GM12875 (cell line): ENCODE data around the gene ACP4.

Experiments used
- H3K4me3 ChIP-seq: one replicate; pipeline ENCODE4 v1.5.1; 2011; ENCODE audit warnings: low read depth, low read length, control low read depth
- TF ChIP-seq, protein P1 (sequence below): IDR thresholded peaks from 2 replicates; pipeline ENCODE4 v1.5.1; 2011; ENCODE audit warnings: low read depth, mild to moderate bottlenecking, control low read depth, inconsistent platforms, low read length, moderate library complexity, borderline replicate concordance; ENCODE audit not compliant: insufficient read depth

The ACP4 gene

DNA sequence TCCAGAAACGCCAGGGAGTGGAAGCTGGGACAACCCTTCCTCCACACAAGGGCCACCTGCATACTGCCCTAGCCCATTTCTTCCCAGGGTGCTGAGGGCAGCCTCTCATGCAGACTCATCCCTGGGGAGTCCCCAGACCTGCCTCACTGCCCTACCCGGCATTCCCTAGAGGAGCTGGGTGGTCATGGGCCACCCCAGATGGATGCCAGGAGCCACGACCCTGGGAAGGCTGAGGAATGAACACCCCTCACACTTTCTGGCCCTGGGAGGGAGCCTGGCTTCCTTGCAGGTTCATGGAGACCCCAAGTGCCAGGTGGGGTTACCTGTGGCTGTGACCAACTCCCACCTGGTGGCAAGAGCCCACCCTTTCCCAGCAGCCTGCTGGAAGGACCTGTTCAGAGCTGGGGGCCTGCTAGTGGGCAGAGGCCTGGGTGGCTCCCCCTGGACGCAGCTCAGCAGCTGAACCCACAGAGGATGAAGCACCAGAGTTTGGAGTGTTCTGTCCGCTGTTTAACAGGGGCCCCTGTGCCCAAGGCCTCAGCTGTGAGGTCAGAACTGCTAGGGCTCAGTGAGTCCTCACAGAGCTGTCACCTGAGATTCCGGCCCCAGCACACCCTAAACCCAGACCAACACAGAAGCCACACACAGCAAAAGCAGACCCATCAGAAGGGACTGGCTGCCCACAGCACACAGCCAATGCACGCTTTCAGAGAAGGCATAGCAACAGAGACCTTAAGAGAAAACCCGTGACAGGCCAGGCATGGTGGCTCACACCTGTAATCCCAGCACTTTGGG, 6.6 kb downstream of the ACP4 start:
- TF ChIP-seq, protein P1, sequence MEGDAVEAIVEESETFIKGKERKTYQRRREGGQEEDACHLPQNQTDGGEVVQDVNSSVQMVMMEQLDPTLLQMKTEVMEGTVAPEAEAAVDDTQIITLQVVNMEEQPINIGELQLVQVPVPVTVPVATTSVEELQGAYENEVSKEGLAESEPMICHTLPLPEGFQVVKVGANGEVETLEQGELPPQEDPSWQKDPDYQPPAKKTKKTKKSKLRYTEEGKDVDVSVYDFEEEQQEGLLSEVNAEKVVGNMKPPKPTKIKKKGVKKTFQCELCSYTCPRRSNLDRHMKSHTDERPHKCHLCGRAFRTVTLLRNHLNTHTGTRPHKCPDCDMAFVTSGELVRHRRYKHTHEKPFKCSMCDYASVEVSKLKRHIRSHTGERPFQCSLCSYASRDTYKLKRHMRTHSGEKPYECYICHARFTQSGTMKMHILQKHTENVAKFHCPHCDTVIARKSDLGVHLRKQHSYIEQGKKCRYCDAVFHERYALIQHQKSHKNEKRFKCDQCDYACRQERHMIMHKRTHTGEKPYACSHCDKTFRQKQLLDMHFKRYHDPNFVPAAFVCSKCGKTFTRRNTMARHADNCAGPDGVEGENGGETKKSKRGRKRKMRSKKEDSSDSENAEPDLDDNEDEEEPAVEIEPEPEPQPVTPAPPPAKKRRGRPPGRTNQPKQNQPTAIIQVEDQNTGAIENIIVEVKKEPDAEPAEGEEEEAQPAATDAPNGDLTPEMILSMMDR: no peak
- H3K4me3 ChIP-seq: no peak overlapping the region

DNA sequence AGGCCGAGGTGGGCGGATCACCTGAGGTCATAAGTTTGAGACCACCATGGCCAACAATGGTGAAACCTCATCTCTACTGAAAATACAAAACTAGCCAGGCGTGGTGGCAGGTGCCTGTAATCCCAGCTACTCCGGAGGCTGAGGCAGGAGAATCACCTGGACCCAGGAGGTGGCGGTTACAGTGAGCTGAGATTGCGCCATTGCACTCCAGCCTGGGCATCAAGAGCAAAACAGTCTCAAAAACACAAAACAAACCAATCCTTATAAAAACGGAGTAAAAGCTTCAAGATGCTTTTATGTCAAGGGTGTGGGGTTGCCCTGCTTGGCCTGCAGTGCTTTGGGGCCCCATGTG, 7.2 kb downstream of the ACP4 start:
- TF ChIP-seq, protein P1: no peak
- no peak overlapping the region for H3K4me3 ChIP-seq

DNA sequence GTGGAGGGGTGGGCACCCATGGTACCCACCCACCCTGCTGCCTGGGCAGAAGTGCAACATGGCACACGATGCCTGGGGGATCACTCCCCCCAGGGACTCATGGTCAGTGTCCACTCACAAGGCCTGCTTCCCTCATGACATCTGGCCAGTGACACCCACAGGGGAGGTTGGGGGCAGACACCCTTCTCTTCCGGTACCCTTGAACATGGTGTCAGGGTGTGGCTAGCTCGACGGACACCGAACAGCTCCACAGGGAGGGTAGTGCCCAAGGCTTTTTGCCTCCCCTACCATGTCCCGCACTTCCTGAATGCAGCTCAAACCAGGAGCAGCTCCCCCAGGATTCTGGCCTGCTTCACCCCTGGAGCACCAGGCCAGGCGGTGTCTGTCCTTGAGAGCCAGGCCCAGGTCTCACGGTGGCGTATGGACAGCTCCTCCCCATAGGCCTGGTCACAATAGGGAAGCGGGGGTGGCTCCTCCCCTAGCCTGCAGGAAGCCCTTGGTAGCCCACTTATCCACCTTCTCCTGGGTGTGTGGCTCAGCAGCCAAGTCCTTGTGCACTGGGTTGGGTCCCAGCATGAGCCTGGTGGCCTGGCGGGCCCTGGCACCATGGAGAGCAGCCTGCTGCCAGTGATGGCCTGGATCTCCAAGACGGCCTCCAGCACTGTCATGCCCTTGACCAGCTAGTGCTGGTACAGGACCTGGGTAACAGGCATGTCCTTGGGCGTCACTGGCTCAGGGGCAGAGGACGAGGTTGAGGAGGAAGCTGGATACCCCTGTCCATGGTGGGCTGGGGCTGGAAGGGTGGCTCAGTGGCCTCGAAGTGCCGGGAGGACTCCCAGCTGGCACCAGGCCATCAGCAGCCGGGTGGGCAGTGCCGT, 7.8 kb downstream of the ACP4 start:
- no peak overlapping the region for H3K4me3 ChIP-seq
- TF ChIP-seq, protein P1: no peak

DNA sequence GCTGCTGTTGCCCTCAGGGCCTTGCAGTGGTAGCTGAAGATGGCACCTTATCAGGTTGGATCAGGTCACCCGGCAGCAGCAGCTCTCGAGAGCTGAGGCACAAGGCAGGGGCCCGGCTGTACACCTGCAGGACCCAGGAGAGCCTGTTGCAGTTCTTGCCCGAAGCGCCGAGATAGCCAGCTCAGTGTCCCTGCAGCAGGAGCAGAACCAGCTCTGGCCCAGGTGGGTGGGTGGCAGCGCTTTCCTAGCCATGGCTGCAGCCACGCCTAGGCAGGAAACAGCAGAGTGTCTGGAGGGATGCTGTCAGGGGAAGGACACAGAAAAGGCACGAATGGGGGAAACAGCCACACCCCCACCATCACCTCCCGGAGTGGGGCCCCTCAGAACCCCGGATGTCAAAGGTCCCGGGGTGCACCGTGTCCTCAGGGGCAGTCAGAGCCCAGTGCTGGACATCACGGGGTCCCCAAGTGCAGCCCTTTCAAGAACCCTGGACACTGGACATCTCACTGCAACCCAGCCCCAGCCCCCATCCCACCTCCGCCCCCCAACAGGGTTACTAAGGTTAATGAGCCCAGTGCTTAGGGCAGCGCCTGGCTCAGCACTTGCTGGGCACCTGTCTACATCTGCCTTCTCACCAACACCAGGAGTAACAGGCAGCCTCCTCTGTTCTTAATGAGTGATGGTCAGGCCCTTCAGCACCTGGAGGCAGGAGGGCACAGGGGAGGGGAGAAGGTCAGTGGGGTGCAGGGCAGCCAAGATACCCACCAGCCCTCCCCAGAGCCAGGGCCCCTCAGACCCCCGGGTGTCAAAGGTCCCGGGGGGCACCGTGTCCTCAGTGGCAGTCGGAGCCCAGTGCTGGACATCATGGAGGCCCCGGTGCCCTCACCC, 8.7 kb downstream of the ACP4 start:
- TF ChIP-seq, protein P1: no peak
- H3K4me3 ChIP-seq: no peak overlapping the region

DNA sequence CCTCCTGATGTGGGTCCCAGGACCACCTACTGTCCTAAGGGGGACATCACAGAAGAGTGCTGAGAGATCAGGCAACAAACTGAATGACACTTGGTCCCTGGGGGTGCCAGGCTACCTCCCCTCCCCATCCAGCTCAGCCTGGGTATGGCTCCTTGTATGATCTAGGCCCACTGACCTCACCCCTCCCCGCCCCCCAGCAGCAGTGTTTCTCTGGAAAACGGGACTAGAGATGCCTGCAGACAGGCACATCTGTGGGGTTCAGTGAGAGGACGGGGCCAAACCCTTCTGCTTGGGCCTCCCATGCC, 9.3 kb downstream of the ACP4 start:
- no peak overlapping the region for H3K4me3 ChIP-seq
- TF ChIP-seq, protein P1: no peak

DNA sequence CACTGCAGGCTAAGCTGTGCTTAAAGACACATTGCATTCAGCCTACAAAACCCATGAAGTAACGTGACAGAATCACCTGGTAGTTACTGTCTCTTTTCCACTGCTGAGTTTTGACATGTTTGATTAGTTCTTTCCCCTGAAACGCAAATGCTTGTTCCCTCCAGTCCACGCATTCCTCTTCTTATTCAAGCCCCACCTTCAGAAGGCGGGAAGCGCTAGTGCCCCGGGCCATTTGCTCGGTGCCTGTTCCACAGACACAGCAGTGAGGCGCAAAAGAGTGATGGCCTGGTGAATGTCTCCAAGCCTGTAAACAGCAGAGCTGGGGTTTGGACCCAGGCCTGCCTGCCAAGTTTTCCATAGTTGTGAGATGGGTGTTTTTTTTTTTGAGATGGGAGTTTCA, 10.9 kb downstream of the ACP4 start:
- H3K4me3 ChIP-seq: no peak overlapping the region
- TF ChIP-seq, protein P1: no peak
